NCI-H82 treated with DMSO at 0.1 percent for 48 hours (cell line): ENCODE data around the gene SGTB.
A peak's percentile ranks its signal among the peaks of the same experiment; 100 is the strongest.
"Not testable (repeated sequence)": the region's sequence is repeated elsewhere in the genome, so short reads cannot be mapped to it uniquely, and the experiment has no call there.

Experiments
- DNase-seq: peaks from one replicate; lab custom pipeline; 2025; ENCODE audit not compliant: unreplicated experiment; lab: John Stamatoyannopoulos, UW

Gene SGTB

GRCh38 chr5:65734921-65735320, 13.0 kb upstream of the SGTB start:
- no peak for DNase-seq

- DNase-seq = not testable (repeated sequence)
Observed at GRCh38 chr5:65734196-65734775, 12.4 kb upstream of the SGTB start.

- not testable (repeated sequence) for DNase-seq
Observed at GRCh38 chr5:65732046-65732445, 10.1 kb upstream of the SGTB start.

GRCh38 chr5:65730910-65731309, 9.0 kb upstream of the SGTB start:
- DNase-seq = no peak

- DNase-seq = no peak
Observed at GRCh38 chr5:65728218-65728617, 6.3 kb upstream of the SGTB start.

- DNase-seq = no peak
Observed at GRCh38 chr5:65727491-65728156, 5.7 kb upstream of the SGTB start.

GRCh38 chr5:65722575-65723403, 880 bp upstream of the SGTB start:
- peak; percentile 46 for DNase-seq

- no peak for DNase-seq
Observed at GRCh38 chr5:65721050-65721719, 724 bp downstream of the SGTB start.

GRCh38 chr5:65718576-65719310, 3.2 kb downstream of the SGTB start:
- no peak for DNase-seq

GRCh38 chr5:65708145-65708544, 13.8 kb downstream of the SGTB start:
- DNase-seq = no peak

- DNase-seq = no peak
Observed at GRCh38 chr5:65707663-65708062, 14.2 kb downstream of the SGTB start.

GRCh38 chr5:65704621-65705239, 17.2 kb downstream of the SGTB start:
- no peak for DNase-seq

GRCh38 chr5:65702036-65702435, 19.9 kb downstream of the SGTB start:
- no peak for DNase-seq

- no peak for DNase-seq
Observed at GRCh38 chr5:65699338-65699737, 22.6 kb downstream of the SGTB start.

- DNase-seq = no peak
Observed at GRCh38 chr5:65696892-65697291, 25.0 kb downstream of the SGTB start.

GRCh38 chr5:65695896-65696295, 26.0 kb downstream of the SGTB start:
- DNase-seq = no peak

GRCh38 chr5:65695162-65695755, 26.6 kb downstream of the SGTB start:
- DNase-seq = no peak

GRCh38 chr5:65693121-65693520, 28.8 kb downstream of the SGTB start:
- no peak for DNase-seq

GRCh38 chr5:65682148-65682547, 39.8 kb downstream of the SGTB start:
- DNase-seq = no peak

GRCh38 chr5:65676056-65676455, 45.9 kb downstream of the SGTB start:
- DNase-seq = not testable (repeated sequence)
